Measurements from ENCODE around the gene DNAH7. TPM values are rescaled to one million over a fixed set of nuclear protein-coding genes. Genes with fewer than 3 reads are reported as not detected.

Gene DNAH7
- total RNA-seq, result 10 to 100 TPM in 3 of 4 donors, 1 to 10 TPM in 1; 9.9 to 21.7 (median 15.5) TPM

GRCh38 chr2:196068271-196069209 is at the start of gene DNAH7:
Gene DNAH7, minus strand, starts transcription at chr2:196068837. Its CDS starts 126 bp downstream, at chr2:196068711.
- intact Hi-C loops (cut with DNase I), result no loop called here
- Histone ChIP-seq H3K27me3 (no peaks in the 10 kb centered on the region), H3K4me1 (no peaks in the 10 kb centered on the region), H3K9me3 (no peaks in the 10 kb centered on the region), H3K4me3 (replicated peaks in 1 of 3) (peak within 1 kb of the TSS; percentile 62 to 89 (median 63)), H3K27ac (peak within 1 kb of the TSS; percentile 62 to 81 (median 66)), H3K36me3 (no peaks in the 10 kb centered on the region)
- TF ChIP-seq CTCF (IDR thresholded peaks at IDR 0.05) (peak; percentile 1 to 75 (median 63)), POLR2A (IDR thresholded peaks at IDR 0.05) (peak in 1 of 2 donors; percentile 79)
- WGBS, 2 donors, result 2 to 3% methylated on average over 16 to 29 of the region's 53 CpGs
- peak; percentile 93 to 94 for DNase-seq

- Histone ChIP-seq H3K36me3 (no peaks in the 10 kb centered on the region), H3K27me3 (no peaks in the 10 kb centered on the region), H3K27ac (no peak overlapping the region), H3K4me3 (replicated peaks in 1 of 3) (no peak overlapping the region), H3K9me3 (no peaks in the 10 kb centered on the region), H3K4me1 (no peaks in the 10 kb centered on the region)
- TF ChIP-seq POLR2A (IDR thresholded peaks at IDR 0.05) (no peak), CTCF (IDR thresholded peaks at IDR 0.05) (no peak)
- intact Hi-C loops (cut with DNase I), result no loop called here
- DNase-seq, result no peak
- 96 to 97% methylated on average over 4 of the region's 4 CpGs for WGBS, 2 donors
Observed at GRCh38 chr2:196117214-196117705, 48.6 kb upstream of the DNAH7 start.

- Histone ChIP-seq H3K27ac (peak overlapping the region; percentile 7 to 43 (median 39)), H3K4me1 (no peaks in the 10 kb centered on the region), H3K9me3 (no peaks in the 10 kb centered on the region), H3K4me3 (replicated peaks in 1 of 3) (no peak overlapping the region), H3K36me3 (no peaks in the 10 kb centered on the region), H3K27me3 (no peaks in the 10 kb centered on the region)
- TF ChIP-seq POLR2A (IDR thresholded peaks at IDR 0.05) (no peak), CTCF (IDR thresholded peaks at IDR 0.05) (no peak)
- intact Hi-C loops (cut with DNase I), result no loop called here
- 41 to 44% methylated on average over 7 of the region's 7 CpGs for WGBS, 2 donors
- no peak for DNase-seq
Observed at GRCh38 chr2:196113061-196113974, 44.7 kb upstream of the DNAH7 start.

- no peaks in the 10 kb centered on the region for H3K36me3 ChIP-seq
- intact Hi-C loops (cut with DNase I), result no loop called here
- no peaks in the 10 kb centered on the region for H3K4me1 ChIP-seq
- no peaks in the 10 kb centered on the region for H3K9me3 ChIP-seq
- no peak overlapping the region for H3K4me3 ChIP-seq (replicated peaks in 1 of 3)
- DNase-seq, result no peak
- H3K27ac ChIP-seq, result peak overlapping the region; percentile 7 to 43 (median 39)
- WGBS, 2 donors, result 70 to 72% methylated on average over 5 of the region's 5 CpGs
- H3K27me3 ChIP-seq, result no peaks in the 10 kb centered on the region
- TF ChIP-seq POLR2A (IDR thresholded peaks at IDR 0.05), result no peak
- TF ChIP-seq CTCF (IDR thresholded peaks at IDR 0.05), result no peak
Observed at GRCh38 chr2:196112418-196113034, 43.9 kb upstream of the DNAH7 start.
